ENCODE results near the gene NTSR1.

DNA sequence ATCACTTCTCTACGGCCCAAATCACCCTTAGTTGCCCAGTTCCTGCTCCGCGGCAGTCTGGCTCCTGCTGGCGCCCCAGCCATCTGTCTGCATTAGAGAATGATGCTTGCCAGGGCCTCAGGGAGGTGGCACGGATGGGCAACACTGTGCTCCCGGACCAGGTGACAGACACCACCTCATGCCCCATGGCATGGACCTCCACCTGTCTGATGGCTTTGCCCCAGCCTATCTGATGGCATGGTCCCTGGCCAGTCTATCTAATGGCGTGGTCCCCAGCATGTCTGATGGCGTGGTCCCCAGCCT is 68.8 kb downstream of the NTSR1 start:
- TF ChIP-seq CTCF (IDR thresholded peaks at IDR 0.05) (no peak), EZH2 (IDR thresholded peaks at IDR 0.05; ENCODE audit: borderline replicate concordance, insufficient read depth, low read depth, low read length, poor library complexity, severe bottlenecking) (no peak)

Measured in B cell (primary cell).